ENCODE measurements around the gene DRAM1.

The DRAM1 gene, protein sequence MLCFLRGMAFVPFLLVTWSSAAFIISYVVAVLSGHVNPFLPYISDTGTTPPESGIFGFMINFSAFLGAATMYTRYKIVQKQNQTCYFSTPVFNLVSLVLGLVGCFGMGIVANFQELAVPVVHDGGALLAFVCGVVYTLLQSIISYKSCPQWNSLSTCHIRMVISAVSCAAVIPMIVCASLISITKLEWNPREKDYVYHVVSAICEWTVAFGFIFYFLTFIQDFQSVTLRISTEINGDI

DNA sequence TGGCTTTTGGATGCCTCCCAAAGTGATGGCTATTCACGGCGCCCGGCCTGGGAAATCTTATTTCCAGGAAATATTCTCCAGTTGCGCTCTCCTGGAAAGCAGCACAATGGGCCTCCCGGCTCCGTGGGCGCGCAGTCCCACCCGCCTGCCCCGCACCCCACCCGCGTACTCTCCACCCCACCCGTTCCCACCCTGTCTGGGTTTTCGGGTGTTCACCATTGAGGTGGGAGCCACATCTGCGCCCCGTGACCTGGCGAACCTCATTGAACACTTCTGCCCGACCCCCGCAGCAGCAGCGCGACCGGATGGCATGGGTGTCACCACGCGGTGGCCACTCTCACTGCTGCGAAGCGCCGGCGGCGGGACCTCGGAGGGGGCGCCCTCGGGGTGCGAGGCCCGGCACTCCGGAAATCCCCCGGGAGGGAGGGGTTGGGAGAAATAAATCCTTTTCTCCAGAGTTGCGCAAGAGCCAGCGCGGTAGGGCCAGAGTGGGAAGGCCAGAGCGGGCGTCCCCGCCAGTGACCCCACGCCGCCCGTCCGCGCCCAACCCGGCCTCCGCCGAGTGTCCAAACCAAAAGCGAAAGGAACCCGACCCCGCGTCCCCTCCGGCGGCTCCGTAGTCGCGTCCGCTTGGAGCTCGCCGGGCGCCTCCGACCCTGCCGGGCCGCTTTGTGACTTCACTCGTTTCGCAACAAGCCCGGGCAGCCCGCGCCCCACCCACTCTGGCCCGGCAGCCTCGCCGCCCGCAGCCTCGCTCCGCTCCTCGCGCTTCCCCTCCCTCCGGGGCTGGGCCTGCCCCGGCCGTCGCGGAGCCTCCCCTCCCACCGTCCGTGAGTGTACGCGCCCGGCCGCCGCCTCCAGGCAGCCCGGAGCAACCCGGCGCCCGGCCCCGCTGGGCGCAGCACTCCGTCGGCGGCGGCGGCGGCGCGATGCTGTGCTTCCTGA lies at the start of gene DRAM1:
DRAM1 (plus strand) TSS at position 720 of the 945 bp plus-strand sequence; CDS start at position 930, 210 bp downstream.
- Histone ChIP-seq H3K27ac (ENCODE audit: extremely low read depth, low read depth, low read length) (peak within 1 kb of the TSS; percentile 76; the same call in 1 of the 2 replicates), H3K4me1 (ENCODE audit: control insufficient read depth, insufficient read depth, low read length) (no peaks in the 10 kb centered on the region), H3K4me3 (ENCODE audit: low read depth, low read length) (peak within 1 kb of the TSS; percentile 74), H3K9me3 (ENCODE audit: control insufficient read depth, insufficient read depth, low read depth, low read length) (no peaks in the 10 kb centered on the region), H3K36me3 (ENCODE audit: control insufficient read depth in 2 of 2, insufficient read depth in 1 of 2, low read length in 2 of 2) (no peaks in the 10 kb centered on the region)
- ChIA-PET POLR2A (interaction anchor here (1.0 to 1.5 kb wide), 2 partner anchors 9 to 14 kb away, joined by 3 to 6 read pairs; no protein-coding TSS in a partner anchor), CTCF (no interaction called here)
- no peak; the same call in 1 of the 2 replicates for TF ChIP-seq EGR2 (tag by site-specific recombination; IDR thresholded peaks at IDR 0.05; ENCODE audit: low read depth)
- TF ChIP-seq ZNF335 (tag by site-specific recombination; conservative IDR thresholded peaks at IDR 0.05): peak; percentile 82
- TF ChIP-seq ZNF404 (tag by site-specific recombination; IDR thresholded peaks at IDR 0.05): no peak
- TF ChIP-seq GFI1B (tag by site-specific recombination; IDR thresholded peaks at IDR 0.05): peak; percentile 39; the same call in 1 of the 2 replicates
- no peak for TF ChIP-seq ZNF248 (tag by site-specific recombination; IDR thresholded peaks at IDR 0.05)
- no peak for TF ChIP-seq ZNF350 (tag by site-specific recombination; IDR thresholded peaks at IDR 0.05)
- peak; percentile 20 for TF ChIP-seq ZFHX2 (tag by site-specific recombination; conservative IDR thresholded peaks at IDR 0.05)
- TF ChIP-seq ZNF423 (tag by site-specific recombination; IDR thresholded peaks at IDR 0.05): peak; percentile 72; the same call in 1 of the 2 replicates
- TF ChIP-seq ZNF341 (tag by site-specific recombination; IDR thresholded peaks at IDR 0.05; ENCODE audit: low read depth): peak; percentile 60; the same call in 1 of the 2 replicates
- TF ChIP-seq, protein P1, sequence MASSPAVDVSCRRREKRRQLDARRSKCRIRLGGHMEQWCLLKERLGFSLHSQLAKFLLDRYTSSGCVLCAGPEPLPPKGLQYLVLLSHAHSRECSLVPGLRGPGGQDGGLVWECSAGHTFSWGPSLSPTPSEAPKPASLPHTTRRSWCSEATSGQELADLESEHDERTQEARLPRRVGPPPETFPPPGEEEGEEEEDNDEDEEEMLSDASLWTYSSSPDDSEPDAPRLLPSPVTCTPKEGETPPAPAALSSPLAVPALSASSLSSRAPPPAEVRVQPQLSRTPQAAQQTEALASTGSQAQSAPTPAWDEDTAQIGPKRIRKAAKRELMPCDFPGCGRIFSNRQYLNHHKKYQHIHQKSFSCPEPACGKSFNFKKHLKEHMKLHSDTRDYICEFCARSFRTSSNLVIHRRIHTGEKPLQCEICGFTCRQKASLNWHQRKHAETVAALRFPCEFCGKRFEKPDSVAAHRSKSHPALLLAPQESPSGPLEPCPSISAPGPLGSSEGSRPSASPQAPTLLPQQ (tag by site-specific recombination; IDR thresholded peaks at IDR 0.05): peak; percentile 64; the same call in 1 of the 2 replicates
- TF ChIP-seq ZNF558 (tag by site-specific recombination; IDR thresholded peaks at IDR 0.05): no peak
- TF ChIP-seq ZEB2 (tag by site-specific recombination; IDR thresholded peaks at IDR 0.05): peak; percentile 72
- TF ChIP-seq ZNF660 (tag by site-specific recombination; IDR thresholded peaks at IDR 0.05): peak; percentile 81; the same call in 1 of the 2 replicates
- no peak for TF ChIP-seq ZFP41 (tag by site-specific recombination; IDR thresholded peaks at IDR 0.05; ENCODE audit: borderline replicate concordance)
- no peak for TF ChIP-seq ZNF140 (tag by site-specific recombination; IDR thresholded peaks at IDR 0.05)
- no peak for TF ChIP-seq ZNF514 (tag by site-specific recombination; IDR thresholded peaks at IDR 0.05)
- TF ChIP-seq FEZF1 (tag by site-specific recombination; IDR thresholded peaks at IDR 0.05): 0 out of 2 replicates have a peak, but pooled peaks have one; percentile 9
- TF ChIP-seq, protein P2, sequence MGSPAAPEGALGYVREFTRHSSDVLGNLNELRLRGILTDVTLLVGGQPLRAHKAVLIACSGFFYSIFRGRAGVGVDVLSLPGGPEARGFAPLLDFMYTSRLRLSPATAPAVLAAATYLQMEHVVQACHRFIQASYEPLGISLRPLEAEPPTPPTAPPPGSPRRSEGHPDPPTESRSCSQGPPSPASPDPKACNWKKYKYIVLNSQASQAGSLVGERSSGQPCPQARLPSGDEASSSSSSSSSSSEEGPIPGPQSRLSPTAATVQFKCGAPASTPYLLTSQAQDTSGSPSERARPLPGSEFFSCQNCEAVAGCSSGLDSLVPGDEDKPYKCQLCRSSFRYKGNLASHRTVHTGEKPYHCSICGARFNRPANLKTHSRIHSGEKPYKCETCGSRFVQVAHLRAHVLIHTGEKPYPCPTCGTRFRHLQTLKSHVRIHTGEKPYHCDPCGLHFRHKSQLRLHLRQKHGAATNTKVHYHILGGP (tag by site-specific recombination; IDR thresholded peaks at IDR 0.05): no peak
- TF ChIP-seq MZF1 (tag by site-specific recombination; IDR thresholded peaks at IDR 0.05; ENCODE audit: borderline replicate concordance): peak; percentile 48; the same call in 1 of the 2 replicates
- TF ChIP-seq, protein P3, sequence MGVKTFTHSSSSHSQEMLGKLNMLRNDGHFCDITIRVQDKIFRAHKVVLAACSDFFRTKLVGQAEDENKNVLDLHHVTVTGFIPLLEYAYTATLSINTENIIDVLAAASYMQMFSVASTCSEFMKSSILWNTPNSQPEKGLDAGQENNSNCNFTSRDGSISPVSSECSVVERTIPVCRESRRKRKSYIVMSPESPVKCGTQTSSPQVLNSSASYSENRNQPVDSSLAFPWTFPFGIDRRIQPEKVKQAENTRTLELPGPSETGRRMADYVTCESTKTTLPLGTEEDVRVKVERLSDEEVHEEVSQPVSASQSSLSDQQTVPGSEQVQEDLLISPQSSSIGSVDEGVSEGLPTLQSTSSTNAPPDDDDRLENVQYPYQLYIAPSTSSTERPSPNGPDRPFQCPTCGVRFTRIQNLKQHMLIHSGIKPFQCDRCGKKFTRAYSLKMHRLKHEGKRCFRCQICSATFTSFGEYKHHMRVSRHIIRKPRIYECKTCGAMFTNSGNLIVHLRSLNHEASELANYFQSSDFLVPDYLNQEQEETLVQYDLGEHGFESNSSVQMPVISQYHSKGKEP (tag by site-specific recombination; IDR thresholded peaks at IDR 0.05): peak; percentile 48; the same call in 1 of the 2 replicates
- TF ChIP-seq, protein P4, sequence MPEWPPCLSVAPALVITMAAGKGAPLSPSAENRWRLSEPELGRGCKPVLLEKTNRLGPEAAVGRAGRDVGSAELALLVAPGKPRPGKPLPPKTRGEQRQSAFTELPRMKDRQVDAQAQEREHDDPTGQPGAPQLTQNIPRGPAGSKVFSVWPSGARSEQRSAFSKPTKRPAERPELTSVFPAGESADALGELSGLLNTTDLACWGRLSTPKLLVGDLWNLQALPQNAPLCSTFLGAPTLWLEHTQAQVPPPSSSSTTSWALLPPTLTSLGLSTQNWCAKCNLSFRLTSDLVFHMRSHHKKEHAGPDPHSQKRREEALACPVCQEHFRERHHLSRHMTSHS (tag by site-specific recombination; IDR thresholded peaks at IDR 0.05): no peak
- TF ChIP-seq, protein P5, sequence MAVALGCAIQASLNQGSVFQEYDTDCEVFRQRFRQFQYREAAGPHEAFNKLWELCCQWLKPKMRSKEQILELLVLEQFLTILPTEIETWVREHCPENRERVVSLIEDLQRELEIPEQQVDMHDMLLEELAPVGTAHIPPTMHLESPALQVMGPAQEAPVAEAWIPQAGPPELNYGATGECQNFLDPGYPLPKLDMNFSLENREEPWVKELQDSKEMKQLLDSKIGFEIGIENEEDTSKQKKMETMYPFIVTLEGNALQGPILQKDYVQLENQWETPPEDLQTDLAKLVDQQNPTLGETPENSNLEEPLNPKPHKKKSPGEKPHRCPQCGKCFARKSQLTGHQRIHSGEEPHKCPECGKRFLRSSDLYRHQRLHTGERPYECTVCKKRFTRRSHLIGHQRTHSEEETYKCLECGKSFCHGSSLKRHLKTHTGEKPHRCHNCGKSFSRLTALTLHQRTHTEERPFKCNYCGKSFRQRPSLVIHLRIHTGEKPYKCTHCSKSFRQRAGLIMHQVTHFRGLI (tag by site-specific recombination; IDR thresholded peaks at IDR 0.05): peak; percentile 89
- peak; percentile 49; the same call in 1 of the 2 replicates for TF ChIP-seq ZNF394 (tag by site-specific recombination; IDR thresholded peaks at IDR 0.05; ENCODE audit: borderline replicate concordance)
- TF ChIP-seq PRDM1 (tag by site-specific recombination; IDR thresholded peaks at IDR 0.05): peak; percentile 34; the same call in 1 of the 2 replicates
- TF ChIP-seq, protein P6, sequence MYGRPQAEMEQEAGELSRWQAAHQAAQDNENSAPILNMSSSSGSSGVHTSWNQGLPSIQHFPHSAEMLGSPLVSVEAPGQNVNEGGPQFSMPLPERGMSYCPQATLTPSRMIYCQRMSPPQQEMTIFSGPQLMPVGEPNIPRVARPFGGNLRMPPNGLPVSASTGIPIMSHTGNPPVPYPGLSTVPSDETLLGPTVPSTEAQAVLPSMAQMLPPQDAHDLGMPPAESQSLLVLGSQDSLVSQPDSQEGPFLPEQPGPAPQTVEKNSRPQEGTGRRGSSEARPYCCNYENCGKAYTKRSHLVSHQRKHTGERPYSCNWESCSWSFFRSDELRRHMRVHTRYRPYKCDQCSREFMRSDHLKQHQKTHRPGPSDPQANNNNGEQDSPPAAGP (tag by site-specific recombination; IDR thresholded peaks at IDR 0.05): peak; percentile 62; the same call in 1 of the 2 replicates
- TF ChIP-seq ZNF433 (tag by site-specific recombination; IDR thresholded peaks at IDR 0.05; ENCODE audit: low read depth): no peak

Data from HEK293 (cell line).